Stimulated activated CD4-positive, alpha-beta T cell treated with anti-CD3 and anti-CD28 coated beads, Interleukin-4, amount 100 ng/mL, for 48 hours (primary cell): ENCODE results near the gene NEURL1.

ENCODE experiments used
- DNase-seq, 2 donors: peaks; one replicate each; pipeline ENCODE4 v3.0.0-alpha.2; 2020; ENCODE audit warnings: low read depth in 2 of 2

The NEURL1 gene

DNA sequence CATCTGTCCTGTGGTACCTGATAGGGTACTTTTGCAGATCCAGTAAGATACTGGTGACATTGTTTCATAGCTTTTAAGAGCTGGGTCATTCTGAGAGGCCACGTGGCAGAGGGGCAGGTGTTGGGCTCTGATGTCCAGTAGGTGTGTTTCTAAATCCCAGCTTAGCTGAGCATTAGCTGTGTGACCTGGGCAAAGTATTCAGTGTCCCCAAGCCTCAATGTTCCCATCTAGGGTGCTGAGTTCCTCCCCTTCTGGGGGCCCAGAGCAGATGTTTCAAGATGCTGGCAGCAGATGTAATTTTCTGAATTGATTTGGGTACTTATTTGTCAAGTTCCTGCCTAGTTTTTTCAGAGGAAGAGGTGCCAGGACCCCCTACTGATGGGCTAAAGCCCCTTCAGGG lies 52.9 kb downstream of the NEURL1 start:
- no peak for DNase-seq

DNA sequence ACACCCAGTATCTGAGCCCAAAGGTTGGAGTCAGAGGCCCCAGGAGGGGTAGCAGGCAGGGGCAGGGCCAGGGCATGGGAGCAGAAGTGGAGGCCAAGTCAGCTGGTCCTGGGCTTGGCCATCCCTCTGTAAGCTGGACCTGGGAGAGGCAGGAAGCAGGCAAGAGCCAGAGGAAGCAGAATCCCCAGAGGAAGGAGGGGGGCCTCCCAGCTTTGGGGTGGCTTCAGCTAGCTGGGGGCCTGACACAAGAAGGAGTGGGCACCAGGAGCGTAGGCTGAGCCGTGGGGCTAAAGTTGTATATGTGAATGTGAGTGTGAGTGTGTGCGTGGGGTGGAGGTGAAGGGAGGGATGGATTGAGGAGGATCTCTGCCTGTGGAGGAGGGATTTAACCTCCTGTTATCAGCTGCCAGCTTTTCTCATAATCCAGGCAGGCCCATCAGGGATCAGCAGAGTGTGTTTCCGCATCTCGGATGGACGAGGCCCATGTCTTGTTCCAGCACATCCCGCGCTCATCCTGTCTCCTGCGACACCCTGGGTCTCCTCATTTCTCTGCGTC lies 54.0 kb downstream of the NEURL1 start:
- no peak for DNase-seq

DNA sequence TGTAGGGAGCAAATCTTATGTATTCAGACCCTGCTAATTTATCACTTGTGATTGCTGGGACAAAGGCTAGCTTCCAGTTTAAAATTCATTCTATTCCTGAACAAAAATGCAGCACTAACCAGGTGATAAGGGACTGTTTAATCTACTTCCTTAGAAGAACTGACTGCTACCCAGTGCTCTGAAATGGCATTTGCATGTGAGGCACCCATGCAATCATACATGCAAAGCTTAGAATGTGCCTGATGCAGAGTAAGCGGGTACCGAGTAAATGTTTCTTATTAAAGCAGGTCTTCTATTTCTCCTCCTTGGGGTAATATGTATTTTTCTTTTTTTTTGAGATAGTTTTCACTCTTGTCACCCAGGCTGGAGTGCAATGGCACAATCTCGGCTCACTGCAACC lies 54.5 kb downstream of the NEURL1 start:
- no peak for DNase-seq

DNA sequence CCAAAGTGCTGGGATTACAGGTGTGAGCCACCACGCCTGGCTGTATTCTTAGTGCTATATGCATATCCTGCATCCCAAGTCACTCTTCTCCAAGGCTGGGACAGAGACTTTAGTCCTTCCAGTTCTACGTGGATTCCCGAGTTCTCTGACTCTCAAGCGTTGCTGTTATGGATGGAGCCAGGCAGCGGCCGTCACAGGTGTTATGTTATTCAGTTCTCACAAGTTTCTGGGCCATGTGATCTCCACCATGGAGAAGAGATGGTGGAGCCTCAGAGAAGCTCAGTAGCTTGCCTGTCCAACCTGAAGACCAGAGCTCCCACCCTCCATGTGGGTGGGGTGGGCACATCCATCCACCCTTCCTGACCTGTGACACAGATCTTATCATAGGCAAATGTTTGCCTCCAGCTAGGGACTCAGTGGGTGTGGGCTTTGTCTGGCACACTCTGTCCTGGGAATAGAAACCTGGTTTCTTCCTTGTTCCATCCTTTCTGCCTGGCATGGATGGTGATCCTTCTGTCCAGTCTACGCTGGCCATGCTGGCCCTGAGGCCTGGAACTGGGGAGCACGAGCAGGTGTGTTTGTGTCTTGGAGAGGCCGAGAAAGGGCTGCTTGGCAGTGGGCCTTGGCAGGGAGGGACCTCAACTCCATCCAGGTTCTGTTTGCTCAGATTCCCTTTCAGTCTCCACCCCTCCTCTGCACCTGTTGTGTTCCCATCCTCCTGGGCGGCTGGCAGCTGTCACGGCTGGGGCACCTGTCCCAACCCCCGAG lies 55.3 kb downstream of the NEURL1 start:
- DNase-seq: no peak

DNA sequence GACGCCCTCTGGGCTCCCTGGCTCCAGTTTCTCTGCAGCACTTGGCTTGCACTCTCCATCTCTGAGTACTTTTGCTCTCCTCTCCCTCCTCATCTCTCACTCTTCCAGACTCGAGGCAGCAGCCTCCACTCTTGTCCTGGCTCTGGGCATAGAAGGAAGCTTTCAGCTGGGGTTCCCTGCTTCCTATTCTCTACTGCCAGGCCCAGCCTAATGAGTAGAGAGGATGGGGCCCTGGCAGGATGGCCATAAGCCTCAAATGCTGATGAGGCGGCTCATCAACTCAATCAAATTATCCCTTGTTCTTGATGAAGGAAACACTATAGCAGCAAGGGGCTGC lies 55.8 kb downstream of the NEURL1 start:
- no peak for DNase-seq

DNA sequence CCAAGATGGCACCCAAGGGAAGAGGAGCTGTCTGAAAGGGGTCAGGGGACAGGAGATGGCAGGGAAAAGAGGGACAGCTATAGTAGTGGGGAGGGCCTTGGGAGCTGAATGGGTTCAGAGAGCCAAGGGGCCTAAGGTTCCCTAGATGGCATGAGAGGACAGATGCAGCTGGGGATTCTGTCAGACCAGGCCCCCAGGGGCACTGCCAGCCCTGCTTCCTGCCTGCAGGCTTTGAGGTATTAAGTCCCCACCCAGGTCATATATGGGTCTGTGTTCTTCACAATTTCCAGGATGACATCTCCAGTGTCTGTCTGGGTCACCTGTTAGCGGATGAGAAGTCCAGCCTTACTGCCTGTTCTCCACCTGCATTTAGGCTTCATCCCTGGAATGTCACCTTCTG lies 56.7 kb downstream of the NEURL1 start:
- DNase-seq: no peak

DNA sequence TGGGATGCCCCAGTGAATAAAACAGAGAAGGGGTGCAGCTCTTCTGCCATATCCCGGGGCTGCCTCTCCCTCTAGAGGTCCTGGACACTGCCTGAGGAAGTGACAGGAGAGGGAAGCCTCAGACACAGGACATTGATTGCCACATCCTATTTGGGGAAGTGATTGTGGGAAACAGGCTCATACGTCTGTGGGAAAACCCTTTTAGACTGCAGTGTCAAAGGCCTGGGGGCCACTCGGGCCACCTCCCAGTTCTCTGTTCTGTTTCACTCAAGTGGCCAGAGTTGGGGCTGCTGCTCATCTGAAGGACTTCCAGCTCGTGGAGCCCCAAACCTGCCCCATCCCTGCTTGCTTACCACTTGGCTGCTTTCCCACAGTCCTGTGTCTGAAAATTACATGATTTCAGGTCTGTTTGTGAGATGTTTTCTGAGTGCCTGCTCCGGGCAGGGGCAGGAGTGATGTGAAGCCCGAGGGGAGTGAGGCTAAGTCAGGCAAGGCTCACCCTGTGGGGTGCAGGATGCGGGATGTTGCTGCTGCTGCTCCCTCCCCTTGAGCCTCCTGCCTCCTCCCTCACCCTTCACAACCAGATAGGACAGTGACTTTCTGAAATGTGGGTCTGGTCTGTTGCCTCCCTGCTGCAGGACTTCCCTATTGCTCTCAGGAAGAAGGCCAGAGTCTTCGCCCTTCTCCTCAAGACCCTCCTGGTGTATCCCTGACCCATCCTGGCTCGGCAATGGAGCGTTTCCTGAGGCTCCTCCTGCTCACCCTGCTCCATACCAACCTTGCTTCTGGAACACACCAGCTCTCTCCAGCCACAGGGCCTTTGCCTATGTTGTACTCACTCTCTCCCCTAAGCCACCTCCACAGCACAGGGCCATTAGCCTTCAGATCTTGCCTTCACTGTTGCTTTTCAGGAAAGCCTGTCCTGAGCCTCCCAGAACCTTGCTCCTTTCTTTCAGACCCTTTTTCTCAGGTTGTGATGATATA lies 58.4 kb downstream of the NEURL1 start:
- no peak for DNase-seq

DNA sequence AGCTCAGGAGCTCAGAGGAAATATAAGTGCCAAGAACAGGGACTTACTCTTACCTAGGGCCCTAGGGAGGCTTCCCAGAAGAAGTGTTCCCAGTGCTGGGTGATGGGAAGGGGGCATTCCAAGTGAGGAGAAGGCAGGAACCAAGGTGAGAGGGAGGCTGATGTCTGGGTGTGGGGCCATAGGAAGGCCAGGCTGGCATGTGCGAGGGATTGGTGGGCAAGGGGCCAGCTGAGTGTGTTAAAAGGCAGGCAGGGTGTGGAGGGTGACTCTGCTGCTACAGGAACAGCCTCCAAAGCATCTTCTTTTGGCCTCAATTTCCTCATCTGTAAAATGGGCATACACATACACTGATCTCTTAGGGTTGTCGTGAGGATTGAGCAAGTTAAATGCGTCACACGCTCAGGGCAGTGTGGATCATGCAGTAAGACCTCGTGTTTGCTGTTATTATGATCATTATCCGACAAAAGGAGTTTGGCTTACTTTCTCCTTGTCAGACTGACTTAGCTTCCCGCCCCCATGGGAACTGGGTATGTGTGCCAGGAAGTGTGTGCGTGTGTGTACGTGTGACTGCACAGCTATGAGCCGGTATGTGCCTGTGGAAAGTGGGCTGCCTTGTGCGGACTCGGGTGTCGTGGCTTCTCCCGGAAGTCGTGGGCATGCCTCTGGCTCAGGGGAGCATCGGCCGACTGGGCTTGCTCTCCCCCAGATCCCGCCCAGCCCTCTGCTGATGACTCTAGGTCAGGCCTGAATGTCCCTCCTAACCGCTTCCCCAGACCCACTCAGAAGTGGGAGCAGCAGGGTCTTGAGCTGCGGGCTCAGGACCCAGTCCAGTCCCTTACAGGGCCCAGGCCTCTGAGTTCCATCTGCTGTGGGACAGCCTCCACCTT lies 59.6 kb downstream of the NEURL1 start:
- DNase-seq: no peak

DNA sequence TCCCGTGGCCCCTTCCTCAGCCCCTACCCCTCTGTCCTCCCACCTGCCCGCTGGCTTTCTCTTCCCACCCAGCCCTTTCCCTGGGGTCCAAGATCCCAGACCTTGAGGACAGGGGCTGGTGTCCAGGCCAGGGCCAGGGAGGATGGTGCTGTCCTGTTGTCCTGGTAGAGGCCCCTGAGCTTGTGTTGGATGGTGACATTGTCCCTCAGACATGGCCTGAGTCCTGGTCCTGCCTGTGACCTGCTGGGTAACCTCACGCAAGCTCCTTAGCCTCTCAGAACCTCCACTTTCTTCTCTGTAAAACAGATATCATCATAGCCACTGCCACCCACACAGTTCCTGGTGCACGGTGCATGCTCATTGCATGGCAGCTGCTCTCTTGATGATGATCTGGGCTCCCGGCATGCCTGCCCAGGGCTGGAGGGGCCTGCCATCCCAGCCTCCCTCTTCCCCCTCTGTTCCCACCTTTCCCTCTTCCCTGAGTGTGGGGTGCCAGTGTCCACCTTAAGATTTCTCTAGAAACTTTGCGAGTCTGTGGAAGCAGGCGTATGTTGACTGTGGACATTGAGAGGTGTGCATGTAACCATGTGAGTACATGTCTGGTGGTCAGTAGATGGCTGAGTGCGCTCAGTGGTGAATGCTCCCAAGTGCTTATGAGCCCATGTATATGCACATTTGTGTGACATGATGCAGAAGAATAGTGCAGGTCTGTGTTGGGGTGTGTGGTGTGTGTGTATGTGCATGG lies 60.4 kb downstream of the NEURL1 start:
- peak; percentile 41 to 44 for DNase-seq

DNA sequence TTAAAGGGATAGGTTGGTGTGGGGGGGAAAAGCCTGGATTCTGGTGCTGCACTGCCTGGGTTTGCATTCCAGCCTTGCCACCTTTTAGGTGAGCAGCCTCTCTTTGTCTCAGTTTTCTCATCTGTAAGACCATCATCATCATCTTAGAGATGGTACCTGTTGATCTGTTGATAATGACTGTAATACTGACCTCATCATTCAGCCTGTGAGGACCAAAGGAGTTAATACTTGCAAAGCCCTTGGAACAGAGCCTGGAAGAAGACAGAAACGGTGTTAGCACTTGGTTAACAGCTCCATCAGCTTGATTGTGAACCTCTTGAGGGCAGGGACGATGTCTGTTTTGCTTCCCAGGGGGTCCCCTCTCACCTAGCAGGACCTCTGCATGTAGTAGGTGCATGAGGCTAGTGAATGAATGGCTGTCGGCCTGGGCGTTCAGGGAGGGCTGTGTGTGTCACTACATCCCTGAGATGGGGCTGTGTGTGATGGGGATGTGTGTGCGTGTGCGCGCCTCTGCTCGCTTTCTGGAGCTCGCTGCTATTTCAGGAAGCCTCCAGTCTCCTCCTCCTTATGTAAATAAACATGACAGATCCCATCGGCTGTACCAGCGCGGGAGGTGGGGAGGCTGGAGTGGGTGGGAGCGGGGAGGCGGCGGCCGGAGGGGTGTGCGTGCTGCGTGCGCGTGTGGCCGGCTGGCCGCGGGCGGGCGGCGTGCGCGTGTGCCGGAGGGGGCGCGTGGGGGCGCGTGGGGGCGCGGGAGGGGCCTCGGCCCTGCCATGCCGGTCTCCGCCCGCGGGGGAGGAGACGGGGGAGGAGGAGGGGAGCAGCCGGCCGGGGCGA lies 61.2 kb downstream of the NEURL1 start:
- no peak for DNase-seq

DNA sequence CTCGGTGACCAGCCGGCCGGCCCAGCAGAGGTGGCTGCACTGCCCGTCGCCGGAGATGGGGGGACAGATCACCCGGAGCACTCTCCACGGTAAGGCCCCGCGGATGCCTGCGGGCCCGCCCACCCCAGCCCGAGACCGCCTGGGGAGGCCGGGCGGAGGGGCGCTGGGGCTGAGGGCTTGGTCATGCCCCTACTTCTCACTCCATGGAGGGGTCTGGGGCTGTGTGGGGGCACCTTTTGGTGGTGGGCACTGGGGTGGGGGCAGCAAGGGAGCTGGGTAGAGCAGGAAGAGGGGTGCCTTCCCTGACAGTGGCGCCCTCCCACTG lies 61.8 kb downstream of the NEURL1 start:
- DNase-seq: no peak

DNA sequence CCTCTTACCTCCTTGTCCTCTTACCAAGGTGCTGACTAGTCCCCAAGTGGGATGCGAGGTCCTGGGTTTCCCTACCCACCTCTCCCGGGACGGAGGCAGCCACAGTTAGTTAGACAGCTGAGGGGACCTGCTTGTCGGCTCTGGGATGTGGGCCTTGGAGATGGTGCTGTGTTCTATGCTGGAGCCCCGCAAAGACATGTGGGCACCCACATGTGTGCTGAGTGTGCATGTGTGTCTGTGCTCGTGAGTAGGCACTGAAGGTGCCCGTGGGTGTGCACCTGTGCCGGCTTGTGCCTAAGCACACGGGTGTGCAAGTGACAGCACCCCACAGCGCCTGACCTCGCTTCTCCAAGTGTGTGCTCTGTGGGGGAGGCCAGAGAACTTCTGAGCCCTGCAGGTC lies 62.2 kb downstream of the NEURL1 start:
- DNase-seq: no peak

DNA sequence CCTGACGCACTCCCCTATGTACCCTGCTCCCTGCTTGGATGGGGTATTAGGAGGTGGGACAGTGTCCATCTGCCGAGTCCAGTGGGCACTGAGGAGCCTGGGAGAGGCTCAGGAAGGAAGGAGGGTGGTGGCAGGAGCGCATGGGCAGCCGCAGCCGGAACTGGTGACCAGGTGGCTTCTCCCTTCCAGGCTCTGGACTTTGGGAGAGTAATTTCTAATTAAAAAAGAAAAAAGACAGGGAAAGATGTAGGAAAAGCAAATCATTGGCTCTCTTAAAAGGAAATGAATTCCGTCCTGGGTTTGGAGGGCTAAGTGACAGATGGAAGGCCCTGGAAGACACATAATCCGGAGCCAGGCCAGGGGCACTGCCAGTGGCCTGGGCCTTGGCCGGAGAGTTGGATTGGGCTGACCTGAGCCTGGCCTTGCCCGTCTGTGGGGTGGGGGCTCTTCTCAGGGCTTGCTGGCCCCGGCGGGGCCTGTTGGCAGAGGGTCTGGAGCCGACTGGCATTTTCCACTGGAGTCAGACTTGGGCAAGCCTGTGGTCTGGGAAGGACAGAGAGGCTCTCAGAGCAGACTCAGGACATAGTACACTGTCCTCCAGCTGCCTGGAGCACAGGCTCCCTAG lies 63.0 kb downstream of the NEURL1 start:
- no peak for DNase-seq

DNA sequence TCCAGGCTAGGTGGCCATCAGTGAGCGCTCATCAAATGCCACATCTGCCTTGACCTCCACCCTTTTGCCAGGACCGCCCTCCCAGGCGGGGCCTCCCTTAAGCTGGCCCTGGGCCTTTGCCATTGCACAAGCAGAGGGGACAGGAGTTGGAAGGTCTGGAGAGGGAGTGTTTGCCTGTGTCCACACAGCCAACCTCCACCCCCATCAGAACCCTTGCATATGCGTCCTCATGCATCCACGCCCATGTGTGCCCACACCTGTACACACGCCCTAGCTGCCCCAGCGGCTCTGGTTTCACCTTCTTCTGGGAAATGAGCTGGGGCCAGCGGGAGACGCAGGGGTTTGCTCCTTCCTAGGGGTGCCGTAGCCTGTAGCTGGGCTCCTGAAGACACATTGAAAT lies 64.0 kb downstream of the NEURL1 start:
- DNase-seq: no peak

DNA sequence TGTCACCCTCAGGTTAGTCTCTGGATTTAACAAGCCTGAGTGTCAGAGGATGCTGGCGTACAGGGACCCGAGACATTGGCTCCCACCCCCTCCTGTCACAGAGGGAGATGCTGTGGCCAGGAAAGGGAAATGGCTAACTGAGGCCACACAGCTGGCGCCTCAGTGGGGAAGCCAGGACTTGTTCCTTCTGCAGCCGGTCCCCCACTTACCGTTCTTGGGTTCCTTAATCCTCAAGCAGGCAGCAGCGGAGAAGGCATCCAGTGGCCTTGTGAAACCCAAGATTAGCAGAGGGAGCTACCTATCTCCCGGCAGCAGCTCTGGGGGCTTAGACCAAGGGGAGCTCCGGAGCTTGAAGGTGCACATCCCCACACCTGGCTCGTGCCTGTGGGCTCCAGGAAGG lies 65.4 kb downstream of the NEURL1 start:
- DNase-seq: no peak

DNA sequence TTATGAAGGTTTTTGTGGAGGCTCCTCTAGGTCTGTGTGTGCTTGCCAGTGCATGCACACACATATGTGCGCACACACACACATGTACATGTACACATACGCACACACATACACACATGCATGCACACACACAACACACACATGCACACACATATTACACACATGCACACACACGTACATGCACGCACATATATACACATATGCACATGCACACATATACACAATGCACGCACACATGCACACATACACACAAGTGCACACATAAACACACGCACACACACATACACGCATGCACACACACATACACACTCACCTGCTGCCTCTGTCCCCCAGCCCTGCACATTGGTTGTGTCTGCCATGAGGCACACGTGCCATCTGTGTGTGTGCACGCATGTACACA lies 66.3 kb downstream of the NEURL1 start:
- DNase-seq: no peak

DNA sequence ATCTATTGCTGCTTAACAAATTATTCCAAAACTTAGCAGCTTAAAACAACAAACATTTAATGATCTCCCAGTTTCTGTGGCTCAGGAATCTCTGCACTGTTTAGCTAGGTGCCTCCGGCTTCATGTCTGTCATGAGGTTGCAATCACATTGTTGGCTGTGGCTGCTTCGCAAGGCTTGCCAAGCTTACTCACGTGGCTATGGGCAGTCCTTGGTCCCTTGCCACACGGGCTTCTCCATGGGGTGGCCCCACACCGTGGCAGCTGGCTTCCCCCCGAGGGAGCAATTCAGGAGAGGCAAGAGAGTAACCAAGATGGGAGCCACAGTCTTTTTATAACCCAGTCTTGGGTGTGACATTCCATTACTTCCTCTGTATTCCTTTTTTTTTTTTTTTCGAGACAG lies 67.4 kb downstream of the NEURL1 start:
- DNase-seq: no peak

DNA sequence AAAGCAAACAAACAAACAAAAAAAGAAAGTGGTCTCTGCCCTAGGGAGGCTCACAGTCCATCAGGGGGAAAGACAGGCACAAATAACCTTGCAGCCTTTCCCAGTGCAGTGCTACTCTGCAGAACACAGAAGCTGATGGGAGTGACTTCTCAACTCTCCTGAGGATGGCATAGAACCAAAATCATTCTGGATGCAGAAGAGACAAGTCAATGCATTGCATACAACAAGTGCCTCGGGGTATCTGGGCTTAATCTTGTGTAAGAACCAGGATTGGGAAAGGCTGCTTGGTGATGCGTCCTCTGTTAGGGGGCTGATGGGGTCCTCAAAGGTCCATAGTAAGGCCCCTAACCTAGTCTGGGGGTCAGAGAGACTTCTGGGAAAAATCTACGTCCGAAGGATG lies 68.9 kb downstream of the NEURL1 start:
- DNase-seq: no peak

DNA sequence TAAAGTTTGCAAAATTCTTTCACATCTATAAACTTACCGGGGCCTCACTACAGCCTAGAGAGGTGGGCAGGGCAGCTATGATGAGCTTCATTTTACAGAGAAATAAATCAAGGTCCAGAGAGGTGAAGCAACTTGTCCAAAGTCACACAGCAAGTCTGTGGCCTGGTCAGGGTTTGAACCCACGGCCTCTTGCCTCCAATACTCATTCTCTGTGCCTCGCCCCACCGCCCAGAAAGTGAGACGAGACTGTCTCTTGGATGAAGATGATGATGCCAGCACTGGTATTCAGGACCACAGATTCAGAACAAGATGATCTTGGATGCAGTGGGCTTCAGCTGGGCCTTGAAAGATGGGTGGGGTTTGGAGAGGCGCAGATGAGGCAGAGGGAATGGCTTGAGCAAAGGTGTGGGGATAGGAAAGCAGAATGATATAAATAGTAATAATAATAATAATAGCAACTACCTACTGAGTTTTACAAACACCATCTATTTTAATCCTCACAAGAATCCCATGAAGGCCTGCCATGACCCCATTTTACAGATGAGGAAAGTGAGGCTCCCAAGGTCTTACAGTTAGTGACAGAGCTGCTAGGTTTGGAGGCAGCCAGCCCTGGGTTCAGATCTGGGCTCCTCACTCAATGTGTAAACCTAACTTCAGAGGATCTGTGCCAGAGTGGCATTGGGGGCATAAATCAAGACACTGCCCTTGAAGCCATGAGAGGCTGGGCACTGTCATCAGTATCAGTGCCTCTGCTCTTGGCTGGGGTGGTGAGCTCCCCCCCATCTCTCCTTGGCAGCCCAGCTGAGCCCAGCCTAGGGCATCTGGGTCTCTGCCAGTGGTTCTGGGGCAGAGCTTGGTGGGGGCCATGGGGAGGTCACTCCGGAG lies 70.0 kb downstream of the NEURL1 start:
- no peak for DNase-seq
